Tibial nerve (tissue), 4 donors: ENCODE measurements around the gene OR2AE1.
A peak's percentile ranks its signal among the peaks of the same experiment; 100 is the strongest.

Experiments used
- CTCF ChIP-seq, 5 experiments: fragments of 200-600 bp in 3 of 5; fragments of 450-650 bp in 2 of 5; sonication (generic) in 3 of 5; IDR thresholded peaks; one replicate each; pipeline ENCODE4 v1.5.1; 2016 to 2019; ENCODE audit warnings: antibody characterized with exemption in 5 of 5, mild to moderate bottlenecking in 3 of 5, moderate library complexity in 2 of 5
- EP300 ChIP-seq, 2 donors: sonication (generic); formaldehyde crosslinking; IDR thresholded peaks; one replicate each; pipeline ENCODE4 v1.6.1; 2017; ENCODE audit warnings: antibody characterized with exemption in 2 of 2, mild to moderate bottlenecking in 1 of 2

- peak in 1 of 2 donors; percentile 47 for TF ChIP-seq EP300 (IDR thresholded peaks at IDR 0.05)
- TF ChIP-seq CTCF (IDR thresholded peaks at IDR 0.05) = no peak
Observed at GRCh38 chr7:99860281-99861127, 16.3 kb downstream of the OR2AE1 start.
